ENCODE data around the gene ASPHD2.

The ASPHD2 gene

DNA sequence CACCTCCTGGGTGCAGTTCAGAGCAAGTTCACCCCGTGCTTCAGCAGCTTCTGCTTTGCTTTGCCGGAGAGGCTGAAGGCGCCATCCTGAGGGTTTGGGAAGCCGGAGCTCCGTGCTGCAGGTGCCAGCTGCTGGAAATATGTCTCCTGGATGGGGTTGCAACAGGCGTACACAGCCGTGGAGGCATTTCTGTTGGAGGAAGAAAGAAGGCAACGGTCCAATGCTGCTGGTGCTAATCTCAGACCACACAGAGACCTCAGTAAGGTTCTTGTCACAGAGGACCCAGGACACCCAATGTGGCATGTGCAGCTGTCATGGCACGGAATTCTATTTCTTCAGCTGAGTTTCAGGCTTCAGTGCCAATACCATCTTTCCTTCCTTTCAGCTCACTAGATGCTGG lies 24.2 kb downstream of the ASPHD2 start:
- TF ChIP-seq CTCF (IDR thresholded peaks at IDR 0.05; ENCODE audit: control insufficient read depth, extremely low read depth, insufficient read depth) = no peak
- no peak for DNase-seq (ENCODE audit: low read depth)
- no peak overlapping the region for H3K4me3 ChIP-seq (ENCODE audit: low read depth, low read length)

- no peak for TF ChIP-seq CTCF (IDR thresholded peaks at IDR 0.05; ENCODE audit: control insufficient read depth, extremely low read depth, insufficient read depth)
- no peak for DNase-seq (ENCODE audit: low read depth)
- H3K4me3 ChIP-seq (ENCODE audit: low read depth, low read length) = no peak overlapping the region
These were observed 24.9 kb downstream of the ASPHD2 start for GRCh38 chr22:26453812-26454500.

GRCh38 chr22:26457661-26458272 lies 28.7 kb downstream of the ASPHD2 start:
- DNase-seq (ENCODE audit: low read depth) = no peak
- H3K4me3 ChIP-seq (ENCODE audit: low read depth, low read length) = no peak overlapping the region
- TF ChIP-seq CTCF (IDR thresholded peaks at IDR 0.05; ENCODE audit: control insufficient read depth, extremely low read depth, insufficient read depth) = no peak

DNA sequence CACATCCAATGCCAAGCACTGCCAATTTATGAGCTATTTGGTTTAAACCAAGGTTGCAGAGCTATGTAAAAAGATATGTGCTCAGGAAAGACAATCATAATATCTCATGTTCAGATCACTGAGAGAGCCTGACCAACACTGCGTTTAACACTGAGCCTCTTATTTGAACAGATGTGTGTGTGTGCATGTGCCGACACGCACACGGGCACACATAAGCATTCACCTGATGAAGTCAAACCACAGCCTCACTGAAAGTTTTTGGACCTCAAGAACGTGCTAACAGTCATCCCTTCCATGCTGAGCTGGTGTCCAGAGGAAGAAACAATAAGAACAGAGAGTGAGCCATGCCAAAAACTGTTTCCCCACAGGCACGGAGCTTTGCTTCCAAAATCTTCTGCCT lies 31.1 kb downstream of the ASPHD2 start:
- no peak for DNase-seq (ENCODE audit: low read depth)
- H3K4me3 ChIP-seq (ENCODE audit: low read depth, low read length) = no peak overlapping the region
- TF ChIP-seq CTCF (IDR thresholded peaks at IDR 0.05; ENCODE audit: control insufficient read depth, extremely low read depth, insufficient read depth) = no peak

DNA sequence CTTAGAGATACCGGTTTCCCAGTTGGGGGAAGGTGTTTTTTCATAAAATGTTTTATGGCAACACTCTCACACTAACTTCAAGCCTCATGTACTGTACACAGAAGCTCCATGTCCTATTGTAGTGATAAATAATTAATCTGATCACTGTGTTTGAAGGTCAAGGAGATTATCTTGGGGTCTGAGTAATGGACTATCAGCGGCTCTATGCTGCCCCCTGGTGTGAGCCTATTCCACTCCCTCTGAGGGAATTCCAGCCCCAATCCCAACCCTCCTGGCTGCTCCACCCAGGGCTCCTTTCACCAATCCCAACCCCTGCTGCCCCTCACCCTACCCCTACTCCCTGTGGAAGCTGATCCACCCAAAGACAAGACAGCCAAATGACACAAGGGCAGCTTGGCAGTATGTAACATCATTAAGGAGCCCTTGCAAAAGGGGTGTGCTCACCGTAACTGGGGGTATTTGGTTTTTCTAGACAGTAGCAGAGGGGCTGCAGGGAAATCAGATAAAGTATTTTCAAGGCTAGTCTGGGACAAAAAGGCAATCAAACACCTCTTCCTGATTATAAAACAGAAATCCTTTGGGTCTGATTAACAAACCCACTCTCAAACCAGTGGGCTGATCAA lies 32.2 kb downstream of the ASPHD2 start:
- TF ChIP-seq CTCF (IDR thresholded peaks at IDR 0.05; ENCODE audit: control insufficient read depth, extremely low read depth, insufficient read depth) = peak; percentile 71
- H3K4me3 ChIP-seq (ENCODE audit: low read depth, low read length) = no peak overlapping the region
- DNase-seq (ENCODE audit: low read depth) = no peak

DNA sequence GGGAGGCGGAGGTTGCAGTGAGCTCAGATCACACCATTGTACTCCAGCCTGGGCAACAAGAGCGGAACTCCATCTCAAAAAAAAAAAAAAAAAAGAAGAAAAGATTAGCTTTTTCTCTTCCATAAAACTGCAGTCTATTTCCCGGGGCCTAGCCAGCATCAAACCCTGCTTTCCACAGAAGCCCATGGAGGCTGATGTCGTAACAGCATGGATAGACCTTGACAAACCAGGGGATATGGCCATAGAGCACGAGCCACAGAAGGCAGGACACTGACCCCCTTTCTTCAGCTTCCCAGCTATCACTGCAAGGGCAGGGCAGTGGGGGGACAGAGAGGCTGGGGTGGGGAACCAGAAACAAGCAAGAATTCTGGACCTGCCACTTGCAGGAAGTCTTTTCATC lies 33.0 kb downstream of the ASPHD2 start:
- TF ChIP-seq CTCF (IDR thresholded peaks at IDR 0.05; ENCODE audit: control insufficient read depth, extremely low read depth, insufficient read depth) = no peak
- no peak for DNase-seq (ENCODE audit: low read depth)
- no peak overlapping the region for H3K4me3 ChIP-seq (ENCODE audit: low read depth, low read length)

Measured in LNCaP clone FGC (cell line).